OCI-LY7 (cell line): ENCODE results near the gene MYH6.

ENCODE experiments used
- EZH2phosphoT487 ChIP-seq: fragments of 200-600 bp; sonication (generic); IDR thresholded peaks from 2 replicates; pipeline ENCODE4 v1.6.1; 2018; ENCODE audit warnings: low read depth, borderline replicate concordance, mild to moderate bottlenecking, mixed run types, antibody characterized with exemption, low read length, moderate library complexity, mixed read lengths
- TF ChIP-seq, protein P1 (sequence below): fragments of 200-600 bp; sonication (generic); conservative IDR thresholded peaks from 2 replicates; pipeline ENCODE4 v1.5.1; 2014; ENCODE audit warnings: mild to moderate bottlenecking, antibody characterized with exemption, low read length, moderate library complexity, mixed read lengths

- TF ChIP-seq, protein P1, sequence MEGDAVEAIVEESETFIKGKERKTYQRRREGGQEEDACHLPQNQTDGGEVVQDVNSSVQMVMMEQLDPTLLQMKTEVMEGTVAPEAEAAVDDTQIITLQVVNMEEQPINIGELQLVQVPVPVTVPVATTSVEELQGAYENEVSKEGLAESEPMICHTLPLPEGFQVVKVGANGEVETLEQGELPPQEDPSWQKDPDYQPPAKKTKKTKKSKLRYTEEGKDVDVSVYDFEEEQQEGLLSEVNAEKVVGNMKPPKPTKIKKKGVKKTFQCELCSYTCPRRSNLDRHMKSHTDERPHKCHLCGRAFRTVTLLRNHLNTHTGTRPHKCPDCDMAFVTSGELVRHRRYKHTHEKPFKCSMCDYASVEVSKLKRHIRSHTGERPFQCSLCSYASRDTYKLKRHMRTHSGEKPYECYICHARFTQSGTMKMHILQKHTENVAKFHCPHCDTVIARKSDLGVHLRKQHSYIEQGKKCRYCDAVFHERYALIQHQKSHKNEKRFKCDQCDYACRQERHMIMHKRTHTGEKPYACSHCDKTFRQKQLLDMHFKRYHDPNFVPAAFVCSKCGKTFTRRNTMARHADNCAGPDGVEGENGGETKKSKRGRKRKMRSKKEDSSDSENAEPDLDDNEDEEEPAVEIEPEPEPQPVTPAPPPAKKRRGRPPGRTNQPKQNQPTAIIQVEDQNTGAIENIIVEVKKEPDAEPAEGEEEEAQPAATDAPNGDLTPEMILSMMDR, result no peak
- TF ChIP-seq EZH2phosphoT487, result no peak
Observed at GRCh38 chr14:23335623-23336022, 72.5 kb downstream of the MYH6 start.
